DND-41 (cell line): ENCODE measurements around the gene OR52A5.

Source experiments
- ATAC-seq: fragments of 200-7000 bp; cut with Tn5 transposase; 3 replicates; pipeline ENCODE4 v1.9.1; 2021; ENCODE audit warnings: low read depth; ENCODE audit not compliant: insufficient read depth
- DNase-seq: peaks from one replicate; pipeline ENCODE4 v3.0.0-alpha.2; 2020
- H2AFZ ChIP-seq: 2 replicates; pipeline ENCODE4 v1.6.0; 2012; ENCODE audit warnings: low read depth, low read length
- H3K27ac ChIP-seq: 2 replicates; pipeline ENCODE4 v1.5.1; 2012; ENCODE audit warnings: low read length, inconsistent platforms
- H3K27me3 ChIP-seq: fragments of 200-600 bp; sonication (generic); 2 replicates; pipeline ENCODE4 v1.6.0; 2012; ENCODE audit warnings: low read length, mild to moderate bottlenecking, inconsistent platforms; ENCODE audit not compliant: insufficient read depth, poor library complexity
- H3K36me3 ChIP-seq: 2 replicates; pipeline ENCODE4 v1.5.1; 2012; ENCODE audit warnings: low read length, inconsistent platforms; ENCODE audit not compliant: insufficient read depth
- H3K4me1 ChIP-seq: 2 replicates; pipeline ENCODE4 v1.5.1; 2012; ENCODE audit warnings: mild to moderate bottlenecking, low read length; ENCODE audit not compliant: insufficient read depth
- H3K4me2 ChIP-seq: 2 replicates; pipeline ENCODE4 v1.6.0; 2012; ENCODE audit warnings: mild to moderate bottlenecking, moderate library complexity, low read length, inconsistent platforms; ENCODE audit not compliant: insufficient read depth
- H3K4me3 ChIP-seq, 2 experiments: fragments of 200-600 bp in 1 of 2; shearing (Covaris generic) in 1 of 2; 2 replicates each; pipeline ENCODE4 v1.5.1; 2012 to 2016; ENCODE audit warnings: inconsistent platforms in 2 of 2, low read length in 2 of 2, mild to moderate bottlenecking in 2 of 2, low read depth in 1 of 2, moderate library complexity in 1 of 2
- H3K79me2 ChIP-seq: 2 replicates; pipeline ENCODE4 v1.6.0; 2012; ENCODE audit warnings: low read length, inconsistent platforms; ENCODE audit not compliant: insufficient read depth
- H3K9ac ChIP-seq: 2 replicates; pipeline ENCODE4 v1.6.0; 2012; ENCODE audit warnings: low read depth, mild to moderate bottlenecking, inconsistent platforms, low read length, moderate library complexity
- H3K9me3 ChIP-seq: 2 replicates; pipeline ENCODE4 v1.5.1; 2012; ENCODE audit warnings: low read length, moderate library complexity, mild to moderate bottlenecking, inconsistent platforms; ENCODE audit not compliant: insufficient read depth, severe bottlenecking
- H4K20me1 ChIP-seq: 2 replicates; pipeline ENCODE4 v1.6.0; 2012; ENCODE audit warnings: low read length; ENCODE audit not compliant: insufficient read depth
- EZH2 ChIP-seq: IDR thresholded peaks from 3 replicates; pipeline ENCODE4 v1.6.1; 2012; ENCODE audit warnings: borderline replicate concordance, low read depth, mild to moderate bottlenecking, moderate library complexity, low read length, inconsistent platforms; ENCODE audit not compliant: severe bottlenecking
- TF ChIP-seq, protein P1 (sequence below): IDR thresholded peaks from 2 replicates; pipeline ENCODE4 v1.5.1; 2012; ENCODE audit warnings: borderline replicate concordance, low read length, moderate library complexity, mild to moderate bottlenecking; ENCODE audit not compliant: poor library complexity, severe bottlenecking; ENCODE audit errors: extremely low read depth

The OR52A5 gene

DNA sequence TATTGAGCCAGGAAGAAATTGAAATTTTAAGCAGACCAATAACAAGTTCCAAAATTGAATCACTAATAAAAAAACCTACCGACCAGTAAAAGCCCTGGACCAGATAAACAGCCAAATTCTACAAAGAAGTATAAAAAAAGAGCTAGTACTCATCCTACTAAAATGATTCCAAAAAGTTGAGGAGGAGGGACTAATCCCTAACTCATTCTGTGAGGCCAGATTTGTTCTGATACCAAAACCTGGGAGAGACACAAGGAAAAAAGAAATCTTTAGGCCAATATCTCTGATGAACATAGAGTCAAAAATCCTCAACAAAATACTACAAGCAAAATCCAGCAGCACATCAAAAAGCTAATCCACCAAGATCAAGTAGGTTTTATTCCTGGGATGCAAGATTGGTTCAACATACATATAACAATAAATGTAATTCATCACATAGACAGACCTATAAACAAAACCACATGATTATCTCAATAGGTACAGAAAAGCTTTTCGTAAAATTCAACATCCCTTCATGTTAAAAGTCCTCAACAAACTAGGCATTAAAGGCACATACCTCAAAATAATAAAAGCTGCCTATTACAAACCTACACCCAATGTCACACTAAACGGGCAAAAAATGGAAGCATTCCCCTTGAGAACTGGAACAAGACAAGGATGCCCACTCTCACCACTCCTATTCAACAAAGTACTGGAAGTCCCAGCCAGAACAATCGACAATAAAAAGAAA lies 13.1 kb downstream of the OR52A5 start:
- Histone ChIP-seq H3K9me3 (no peaks in the 10 kb centered on the region), H3K4me1 (no peaks in the 10 kb centered on the region), H3K9ac (no peak overlapping the region), H3K27ac (no peak overlapping the region), H3K36me3 (no peaks in the 10 kb centered on the region), H4K20me1 (no peaks in the 10 kb centered on the region), H3K27me3 (no peaks in the 10 kb centered on the region), H3K4me3 (no peak overlapping the region), H3K79me2 (no peaks in the 10 kb centered on the region), H2AFZ (no peak overlapping the region), H3K4me2 (no peak overlapping the region)
- TF ChIP-seq EZH2, result no peak
- TF ChIP-seq, protein P1, sequence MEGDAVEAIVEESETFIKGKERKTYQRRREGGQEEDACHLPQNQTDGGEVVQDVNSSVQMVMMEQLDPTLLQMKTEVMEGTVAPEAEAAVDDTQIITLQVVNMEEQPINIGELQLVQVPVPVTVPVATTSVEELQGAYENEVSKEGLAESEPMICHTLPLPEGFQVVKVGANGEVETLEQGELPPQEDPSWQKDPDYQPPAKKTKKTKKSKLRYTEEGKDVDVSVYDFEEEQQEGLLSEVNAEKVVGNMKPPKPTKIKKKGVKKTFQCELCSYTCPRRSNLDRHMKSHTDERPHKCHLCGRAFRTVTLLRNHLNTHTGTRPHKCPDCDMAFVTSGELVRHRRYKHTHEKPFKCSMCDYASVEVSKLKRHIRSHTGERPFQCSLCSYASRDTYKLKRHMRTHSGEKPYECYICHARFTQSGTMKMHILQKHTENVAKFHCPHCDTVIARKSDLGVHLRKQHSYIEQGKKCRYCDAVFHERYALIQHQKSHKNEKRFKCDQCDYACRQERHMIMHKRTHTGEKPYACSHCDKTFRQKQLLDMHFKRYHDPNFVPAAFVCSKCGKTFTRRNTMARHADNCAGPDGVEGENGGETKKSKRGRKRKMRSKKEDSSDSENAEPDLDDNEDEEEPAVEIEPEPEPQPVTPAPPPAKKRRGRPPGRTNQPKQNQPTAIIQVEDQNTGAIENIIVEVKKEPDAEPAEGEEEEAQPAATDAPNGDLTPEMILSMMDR, result no peak
- ATAC-seq (no peak), DNase-seq (no peak)

DNA sequence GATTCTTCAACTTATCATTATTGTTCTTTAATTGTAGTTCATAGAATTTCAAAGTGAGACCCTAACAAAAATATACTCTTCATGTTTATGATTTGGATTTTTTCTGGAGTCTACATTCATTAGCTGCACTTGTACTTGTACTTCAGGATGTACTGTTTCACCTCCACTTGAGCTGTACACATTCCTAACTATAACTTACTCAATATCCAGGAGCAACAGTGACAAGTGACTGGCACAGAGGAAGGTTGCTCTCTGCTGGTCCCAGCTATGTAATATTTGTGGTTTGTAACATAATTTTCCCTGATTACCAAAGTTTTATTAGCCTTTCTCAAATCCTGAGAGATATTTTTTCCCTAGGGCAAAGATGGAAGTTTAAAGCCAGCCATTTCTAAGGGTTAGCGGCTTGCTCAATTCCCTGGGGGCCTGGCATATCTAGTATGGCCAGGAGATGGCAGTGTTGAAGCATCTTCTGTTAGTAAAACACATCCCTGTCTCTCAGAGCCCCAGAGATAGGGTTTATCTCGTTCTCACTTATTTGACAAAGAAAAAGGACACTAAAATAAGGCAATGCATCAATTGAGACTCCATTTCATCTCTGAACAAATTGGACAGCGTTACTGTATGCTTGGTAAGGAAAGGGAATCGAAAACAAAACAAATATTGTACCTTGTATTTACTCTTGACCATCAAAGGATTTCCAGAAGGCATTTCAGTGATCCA lies 14.2 kb downstream of the OR52A5 start:
- Histone ChIP-seq H3K79me2 (no peaks in the 10 kb centered on the region), H2AFZ (no peak overlapping the region), H3K4me2 (no peak overlapping the region), H3K4me1 (no peaks in the 10 kb centered on the region), H3K36me3 (no peaks in the 10 kb centered on the region), H4K20me1 (no peaks in the 10 kb centered on the region), H3K9ac (no peak overlapping the region), H3K4me3 (no peak overlapping the region), H3K27me3 (no peaks in the 10 kb centered on the region), H3K9me3 (no peaks in the 10 kb centered on the region), H3K27ac (no peak overlapping the region)
- DNase-seq, result peak; percentile 64
- TF ChIP-seq EZH2, result no peak
- TF ChIP-seq, protein P1, result peak; percentile 91
- peak; percentile 87 for ATAC-seq

DNA sequence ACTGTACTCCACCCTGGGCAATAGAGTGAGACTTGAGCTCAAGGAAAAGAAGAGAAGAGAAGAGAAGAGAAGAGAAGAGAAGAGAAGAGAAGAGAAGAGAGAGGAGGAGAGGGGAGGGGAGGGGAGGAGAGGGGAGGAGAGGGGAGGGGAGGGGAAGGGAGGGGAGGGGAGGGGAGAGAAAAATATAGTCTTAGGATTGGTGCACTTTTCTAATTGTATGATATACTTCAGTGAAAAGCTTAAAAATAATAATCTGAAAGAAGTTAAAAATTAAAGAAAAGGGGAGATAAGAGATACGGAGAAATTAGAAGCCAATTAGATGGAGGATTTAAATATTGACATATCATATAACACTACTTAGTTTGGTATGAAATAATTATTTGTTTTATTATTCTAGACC lies 19.3 kb downstream of the OR52A5 start:
- no peaks in the 10 kb centered on the region for H3K9me3 ChIP-seq
- H3K79me2 ChIP-seq, result no peaks in the 10 kb centered on the region
- H3K27ac ChIP-seq, result no peak overlapping the region
- H4K20me1 ChIP-seq, result no peaks in the 10 kb centered on the region
- H2AFZ ChIP-seq, result no peak overlapping the region
- no peak overlapping the region for H3K4me3 ChIP-seq
- ATAC-seq, result no peak
- no peak for DNase-seq
- H3K27me3 ChIP-seq, result peaks cover 6% of the 10 kb centered on the region
- TF ChIP-seq EZH2, result no peak
- TF ChIP-seq, protein P1, result no peak
- no peaks in the 10 kb centered on the region for H3K36me3 ChIP-seq
- H3K9ac ChIP-seq, result no peak overlapping the region
- H3K4me1 ChIP-seq, result no peaks in the 10 kb centered on the region
- H3K4me2 ChIP-seq, result no peak overlapping the region
